Adrenal gland (tissue), 5 donors: ENCODE results near the gene C16orf96.

Experiments
- CTCF ChIP-seq, 6 experiments: fragments of 450-650 bp in 4 of 6; fragments of 200-600 bp in 2 of 6; sonication (generic) in 1 of 6; IDR thresholded peaks; 1 replicate in 5 of 6; 2 replicates in 1 of 6; pipeline versions ENCODE4 v1.5.1 to v1.8.0; 2016 to 2021; ENCODE audit warnings: antibody characterized with exemption in 6 of 6, mild to moderate bottlenecking in 2 of 6, moderate library complexity in 1 of 6
- POLR2A ChIP-seq, 2 donors: fragments of 450-650 bp; IDR thresholded peaks; one replicate each; pipeline ENCODE4 v1.6.1; 2017; ENCODE audit warnings: antibody characterized with exemption in 2 of 2, mild to moderate bottlenecking in 2 of 2, moderate library complexity in 1 of 2
- donor health status: DM: no; HTN: no; CAD: no.

- no peak for TF ChIP-seq CTCF (IDR thresholded peaks at IDR 0.05)
- TF ChIP-seq POLR2A (IDR thresholded peaks at IDR 0.05): no peak
Observed at GRCh38 chr16:4524571-4524970, 31.6 kb upstream of the C16orf96 start.
